Keratinocyte (primary cell): ENCODE measurements around the gene ERN2. TPM values are rescaled to one million over a fixed set of nuclear protein-coding genes. Genes with fewer than 3 reads are reported as not detected.

ENCODE experiments used
- DNase-seq: peaks from one replicate; pipeline ENCODE4 v3.0.0-alpha.2; 2011; ENCODE audit warnings: low read depth, missing footprints, low spot score
- FAIRE-seq: peaks from 2 replicates; lab custom pipeline; 2011; peaks lifted over from hg19 to GRCh38; lab: Jason Lieb, UNC
- H2AFZ ChIP-seq: 2 replicates; pipeline ENCODE4 v1.6.0; 2012; ENCODE audit warnings: low read length, control low read depth, inconsistent platforms; ENCODE audit not compliant: control insufficient read depth
- H3K27ac ChIP-seq: 2 replicates; pipeline ENCODE4 v1.5.1; 2011; ENCODE audit warnings: low read length; ENCODE audit not compliant: control insufficient read depth, insufficient read depth
- H3K27me3 ChIP-seq: 3 replicates; pipeline ENCODE4 v1.6.0; 2011; ENCODE audit warnings: low read length; ENCODE audit not compliant: control insufficient read depth, insufficient read depth; ENCODE audit errors: extremely low read depth
- H3K36me3 ChIP-seq, 2 experiments: 2 replicates in 1 of 2; 3 replicates in 1 of 2; pipeline ENCODE4 v1.5.1; 2011; ENCODE audit warnings: low read length in 2 of 2, mild to moderate bottlenecking in 1 of 2; ENCODE audit not compliant: control insufficient read depth in 2 of 2, insufficient read depth in 2 of 2; ENCODE audit errors: extremely low read depth in 1 of 2
- H3K4me1 ChIP-seq: 3 replicates; pipeline ENCODE4 v1.5.1; 2011; ENCODE audit warnings: low read length; ENCODE audit not compliant: control insufficient read depth, insufficient read depth; ENCODE audit errors: extremely low read depth
- H3K4me2 ChIP-seq: 3 replicates; pipeline ENCODE4 v1.6.0; 2011; ENCODE audit warnings: low read depth, low read length; ENCODE audit not compliant: control insufficient read depth, insufficient read depth; ENCODE audit errors: extremely low read depth
- H3K4me3 ChIP-seq, 3 experiments: fragments of 200-600 bp in 1 of 3; sonication (generic) in 1 of 3; 2 replicates in 2 of 3; 3 replicates in 1 of 3; pipeline ENCODE4 v1.5.1; 2011 to 2016; ENCODE audit warnings: low read length in 3 of 3, mild to moderate bottlenecking in 3 of 3, control low read depth in 2 of 3, inconsistent platforms in 1 of 3, low read depth in 1 of 3, mixed read lengths in 1 of 3, mixed run types in 1 of 3, moderate library complexity in 1 of 3; ENCODE audit not compliant: control insufficient read depth in 2 of 3, insufficient read depth in 2 of 3; ENCODE audit errors: extremely low read depth in 1 of 3
- H3K79me2 ChIP-seq: 2 replicates; pipeline ENCODE4 v1.6.0; 2012; ENCODE audit warnings: low read length; ENCODE audit not compliant: control insufficient read depth, insufficient read depth
- H3K9ac ChIP-seq: 3 replicates; pipeline ENCODE4 v1.6.0; 2011; ENCODE audit warnings: low read length; ENCODE audit not compliant: control insufficient read depth, insufficient read depth; ENCODE audit errors: extremely low read depth
- H3K9me1 ChIP-seq: 3 replicates; pipeline ENCODE4 v1.6.0; 2011; ENCODE audit warnings: low read length; ENCODE audit not compliant: control insufficient read depth, insufficient read depth; ENCODE audit errors: extremely low read depth
- H3K9me3 ChIP-seq: 2 replicates; pipeline ENCODE4 v1.5.1; 2012; ENCODE audit warnings: low read depth, low read length; ENCODE audit not compliant: control insufficient read depth
- H4K20me1 ChIP-seq: 3 replicates; pipeline ENCODE4 v1.6.0; 2011; ENCODE audit warnings: low read length; ENCODE audit not compliant: control insufficient read depth, insufficient read depth; ENCODE audit errors: extremely low read depth
- EZH2 ChIP-seq: IDR thresholded peaks from one replicate; pipeline ENCODE4 v1.6.1; 2012; ENCODE audit warnings: inconsistent platforms, mild to moderate bottlenecking, low read length, moderate library complexity
- dilution Hi-C: fragments of 300-500 bp; cut with MboI; formaldehyde crosslinking; loops from one replicate; pipeline ENCODE4 v1.7.0; 2020; ENCODE audit warnings: low sequenced_read_pairs; ENCODE audit not compliant: extremely low pct_ligation_motif_present
- polyA plus RNA-seq, 5 experiments: library from polyadenylated mRNA; depleted of rRNA in 3 of 5; stranded (reverse) in 3 of 5; stranded (forward) in 1 of 5; unstranded in 1 of 5; fragments of >200 nt; gene quantifications; 1 replicate in 1 of 5; 2 replicates in 3 of 5; 3 replicates in 1 of 5; pipeline versions ENCODE4 v1.2.1 to v1.2.3, GENCODE V29; 2011 to 2012; ENCODE audit warnings: missing spikeins in 2 of 5, low read depth in 1 of 5, low replicate concordance in 1 of 5
- TF ChIP-seq, protein P1 (sequence below), 3 experiments: IDR thresholded peaks in 1 of 3; conservative IDR thresholded peaks in 1 of 3; optimal IDR thresholded peaks in 1 of 3; 2 replicates in 2 of 3; 3 replicates in 1 of 3; pipeline versions ENCODE3 to v1.5.1; 2011; ENCODE audit warnings: low read length in 3 of 3, mild to moderate bottlenecking in 3 of 3, moderate library complexity in 2 of 3, control low read depth in 1 of 3, inconsistent platforms in 1 of 3; ENCODE audit not compliant: insufficient read depth in 2 of 3; ENCODE audit errors: extremely low read depth in 1 of 3

The ERN2 gene
- polyA plus RNA-seq, 1 donor (not counting 4 experiments of a cell fraction or from before 2014, with no cell fraction given) = not detected

DNA sequence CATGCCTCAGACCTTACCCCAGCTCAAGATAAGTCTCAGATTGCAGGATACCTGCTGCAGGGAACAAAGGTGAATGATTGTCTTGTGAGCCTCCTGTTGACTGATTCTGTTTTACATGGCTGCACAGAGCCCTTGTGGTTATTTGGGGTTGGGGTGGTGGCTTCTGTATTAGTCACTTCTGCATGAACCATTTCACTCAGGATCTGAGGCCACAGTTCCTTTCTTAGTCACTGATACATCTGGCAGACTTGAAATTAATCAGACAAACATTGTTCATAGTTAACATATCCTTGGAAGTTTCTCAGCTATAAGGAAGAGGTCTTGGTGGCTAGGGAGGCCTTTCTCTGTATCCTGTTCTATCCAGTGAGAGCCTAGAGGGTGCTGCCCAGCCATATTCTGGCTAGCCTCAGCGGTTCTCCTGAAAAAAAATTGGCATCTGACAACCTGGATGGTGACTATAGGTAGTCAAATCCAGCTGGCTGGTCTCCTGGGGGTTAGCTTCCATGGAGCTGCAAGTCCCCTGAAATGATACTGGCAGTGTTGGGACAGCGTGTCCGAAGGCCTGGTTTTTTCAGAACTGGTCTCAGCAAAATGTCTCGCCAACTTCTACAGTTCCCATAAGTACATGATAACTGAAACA is 42.8 kb downstream of the ERN2 start:
- dilution Hi-C loops = no loop called here
- Histone ChIP-seq H3K9me3 (no peaks in the 10 kb centered on the region), H2AFZ (no peak overlapping the region), H3K27ac (peak overlapping the region; percentile 63), H3K36me3 (peaks cover 21 to 29% of the 10 kb centered on the region in 2 experiments), H4K20me1 (no peaks in the 10 kb centered on the region), H3K9me1 (peaks cover 6% of the 10 kb centered on the region), H3K79me2 (no peaks in the 10 kb centered on the region), H3K27me3 (no peaks in the 10 kb centered on the region), H3K4me3 (no peak overlapping the region), H3K4me1 (peaks cover 16% of the 10 kb centered on the region), H3K4me2 (no peak overlapping the region), H3K9ac (peak overlapping the region; percentile 24)
- peak; percentile 49 for FAIRE-seq
- TF ChIP-seq EZH2 = no peak
- TF ChIP-seq, protein P1, sequence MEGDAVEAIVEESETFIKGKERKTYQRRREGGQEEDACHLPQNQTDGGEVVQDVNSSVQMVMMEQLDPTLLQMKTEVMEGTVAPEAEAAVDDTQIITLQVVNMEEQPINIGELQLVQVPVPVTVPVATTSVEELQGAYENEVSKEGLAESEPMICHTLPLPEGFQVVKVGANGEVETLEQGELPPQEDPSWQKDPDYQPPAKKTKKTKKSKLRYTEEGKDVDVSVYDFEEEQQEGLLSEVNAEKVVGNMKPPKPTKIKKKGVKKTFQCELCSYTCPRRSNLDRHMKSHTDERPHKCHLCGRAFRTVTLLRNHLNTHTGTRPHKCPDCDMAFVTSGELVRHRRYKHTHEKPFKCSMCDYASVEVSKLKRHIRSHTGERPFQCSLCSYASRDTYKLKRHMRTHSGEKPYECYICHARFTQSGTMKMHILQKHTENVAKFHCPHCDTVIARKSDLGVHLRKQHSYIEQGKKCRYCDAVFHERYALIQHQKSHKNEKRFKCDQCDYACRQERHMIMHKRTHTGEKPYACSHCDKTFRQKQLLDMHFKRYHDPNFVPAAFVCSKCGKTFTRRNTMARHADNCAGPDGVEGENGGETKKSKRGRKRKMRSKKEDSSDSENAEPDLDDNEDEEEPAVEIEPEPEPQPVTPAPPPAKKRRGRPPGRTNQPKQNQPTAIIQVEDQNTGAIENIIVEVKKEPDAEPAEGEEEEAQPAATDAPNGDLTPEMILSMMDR (optimal IDR thresholded peaks at IDR 0.05 in 1 of 3, IDR thresholded peaks at IDR 0.05 in 1 of 3, conservative IDR thresholded peaks at IDR 0.05 in 1 of 3; ENCODE audit: extremely low read depth in 1 of 3, insufficient read depth in 2 of 3, low read length in 3 of 3) = no peak
- DNase-seq = peak; percentile 71

DNA sequence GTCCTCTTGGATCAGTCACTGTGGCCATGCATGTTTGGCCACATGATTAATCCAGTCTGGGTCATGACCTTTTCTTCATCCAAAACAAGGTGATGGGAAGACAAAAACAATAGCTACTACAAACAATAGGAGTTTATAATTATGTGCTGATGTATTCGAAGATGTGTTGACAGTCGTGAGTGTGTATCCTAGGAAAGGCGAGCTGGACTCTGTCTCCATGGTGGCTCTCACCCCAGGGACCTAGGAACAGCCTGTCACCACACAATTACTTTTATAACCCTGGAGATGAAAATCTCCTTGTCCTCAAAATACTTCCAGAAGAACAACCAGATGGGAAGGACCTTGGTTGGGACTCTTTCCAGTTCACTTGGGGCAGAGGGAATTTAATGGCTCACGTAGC is 44.1 kb downstream of the ERN2 start:
- Histone ChIP-seq H3K27me3 (no peaks in the 10 kb centered on the region), H3K4me1 (peaks cover 16% of the 10 kb centered on the region), H3K4me2 (no peak overlapping the region), H3K27ac (no peak overlapping the region), H4K20me1 (no peaks in the 10 kb centered on the region), H3K79me2 (no peaks in the 10 kb centered on the region), H3K9ac (no peak overlapping the region), H3K36me3 (peaks cover 25 to 39% of the 10 kb centered on the region in 2 experiments), H3K9me3 (no peaks in the 10 kb centered on the region), H3K4me3 (no peak overlapping the region), H3K9me1 (peaks cover 6% of the 10 kb centered on the region), H2AFZ (no peak overlapping the region)
- TF ChIP-seq EZH2 = no peak
- TF ChIP-seq, protein P1 (optimal IDR thresholded peaks at IDR 0.05 in 1 of 3, IDR thresholded peaks at IDR 0.05 in 1 of 3, conservative IDR thresholded peaks at IDR 0.05 in 1 of 3; ENCODE audit: extremely low read depth in 1 of 3, insufficient read depth in 2 of 3, low read length in 3 of 3) = no peak
- FAIRE-seq = no peak
- DNase-seq = no peak
- dilution Hi-C loops = no loop called here
